Breast epithelium (tissue), 3 donors: ENCODE results near the gene ATP6AP1.

ENCODE experiments used
- CTCF ChIP-seq, 3 donors: fragments of 450-650 bp; IDR thresholded peaks; one replicate each; pipeline ENCODE4 v1.5.1; 2016 to 2017; ENCODE audit warnings: antibody characterized with exemption in 3 of 3, mild to moderate bottlenecking in 3 of 3, moderate library complexity in 3 of 3
- POLR2A ChIP-seq: fragments of 450-650 bp; IDR thresholded peaks from one replicate; pipeline ENCODE4 v1.6.1; 2016; ENCODE audit warnings: antibody characterized with exemption, mild to moderate bottlenecking, moderate library complexity

GRCh38 chrX:154440623-154441357, 12.3 kb downstream of the ATP6AP1 start:
- no peak for TF ChIP-seq CTCF (IDR thresholded peaks at IDR 0.05)
- no peak for TF ChIP-seq POLR2A
